Stimulated activated CD4-positive, alpha-beta T cell treated with anti-CD3 and anti-CD28 coated beads, Interleukin-2, amount 100 ng/mL, for 4 hours (primary cell): Measurements from ENCODE around the gene CCDC40.

Experiments used
- DNase-seq: peaks from one replicate; pipeline ENCODE4 v3.0.0-alpha.2; 2020; ENCODE audit warnings: low read depth

The CCDC40 gene

GRCh38 chr17:80102664-80103448, 66.4 kb downstream of the CCDC40 start:
- DNase-seq = no peak

- DNase-seq = no peak
These were observed 67.1 kb downstream of the CCDC40 start for GRCh38 chr17:80103449-80104085.

GRCh38 chr17:80104321-80104955, 68.0 kb downstream of the CCDC40 start:
- DNase-seq = no peak

- no peak for DNase-seq
These were observed 68.5 kb downstream of the CCDC40 start for GRCh38 chr17:80104956-80105375.

- DNase-seq = no peak
These were observed 69.3 kb downstream of the CCDC40 start for GRCh38 chr17:80105762-80106161.

GRCh38 chr17:80106176-80106575, 69.7 kb downstream of the CCDC40 start:
- no peak for DNase-seq

- DNase-seq = no peak
These were observed 70.3 kb downstream of the CCDC40 start for GRCh38 chr17:80106751-80107150.

- DNase-seq = no peak
These were observed 71.0 kb downstream of the CCDC40 start for GRCh38 chr17:80107231-80108021.

GRCh38 chr17:80108036-80108971, 71.9 kb downstream of the CCDC40 start:
- DNase-seq = no peak

- no peak for DNase-seq
These were observed 72.7 kb downstream of the CCDC40 start for GRCh38 chr17:80109066-80109660.

- DNase-seq = no peak
These were observed 73.4 kb downstream of the CCDC40 start for GRCh38 chr17:80109713-80110446.

GRCh38 chr17:80110447-80110812, 74.0 kb downstream of the CCDC40 start:
- no peak for DNase-seq

- DNase-seq = no peak
These were observed 74.7 kb downstream of the CCDC40 start for GRCh38 chr17:80110927-80111701.

- no peak for DNase-seq
These were observed 75.4 kb downstream of the CCDC40 start for GRCh38 chr17:80111702-80112470.

GRCh38 chr17:80112471-80113032, 76.1 kb downstream of the CCDC40 start:
- no peak for DNase-seq

- no peak for DNase-seq
These were observed 76.6 kb downstream of the CCDC40 start for GRCh38 chr17:80113033-80113484.

- DNase-seq = no peak
These were observed 78.3 kb downstream of the CCDC40 start for GRCh38 chr17:80114758-80115157.

GRCh38 chr17:80115159-80115558, 78.7 kb downstream of the CCDC40 start:
- no peak for DNase-seq
